ENCODE data around the gene SERF1B.
"Not testable (repeated sequence)": the region's sequence is repeated elsewhere in the genome, so short reads cannot be mapped to it uniquely, and the experiment has no call there.

- TF ChIP-seq EZH2 (IDR thresholded peaks at IDR 0.05; ENCODE audit: borderline replicate concordance, low read length) = not testable (repeated sequence)
- TF ChIP-seq, protein P1, sequence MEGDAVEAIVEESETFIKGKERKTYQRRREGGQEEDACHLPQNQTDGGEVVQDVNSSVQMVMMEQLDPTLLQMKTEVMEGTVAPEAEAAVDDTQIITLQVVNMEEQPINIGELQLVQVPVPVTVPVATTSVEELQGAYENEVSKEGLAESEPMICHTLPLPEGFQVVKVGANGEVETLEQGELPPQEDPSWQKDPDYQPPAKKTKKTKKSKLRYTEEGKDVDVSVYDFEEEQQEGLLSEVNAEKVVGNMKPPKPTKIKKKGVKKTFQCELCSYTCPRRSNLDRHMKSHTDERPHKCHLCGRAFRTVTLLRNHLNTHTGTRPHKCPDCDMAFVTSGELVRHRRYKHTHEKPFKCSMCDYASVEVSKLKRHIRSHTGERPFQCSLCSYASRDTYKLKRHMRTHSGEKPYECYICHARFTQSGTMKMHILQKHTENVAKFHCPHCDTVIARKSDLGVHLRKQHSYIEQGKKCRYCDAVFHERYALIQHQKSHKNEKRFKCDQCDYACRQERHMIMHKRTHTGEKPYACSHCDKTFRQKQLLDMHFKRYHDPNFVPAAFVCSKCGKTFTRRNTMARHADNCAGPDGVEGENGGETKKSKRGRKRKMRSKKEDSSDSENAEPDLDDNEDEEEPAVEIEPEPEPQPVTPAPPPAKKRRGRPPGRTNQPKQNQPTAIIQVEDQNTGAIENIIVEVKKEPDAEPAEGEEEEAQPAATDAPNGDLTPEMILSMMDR (conservative IDR thresholded peaks at IDR 0.05 in 1 of 2, IDR thresholded peaks at IDR 0.05 in 1 of 2; ENCODE audit: extremely low read depth in 1 of 2, insufficient read depth in 1 of 2, low read depth in 1 of 2, low read length in 2 of 2) = not testable (repeated sequence)
Measured at GRCh38 chr5:70041411-70041810, 16.4 kb downstream of the SERF1B start.
